Breast epithelium (tissue), 4 donors: ENCODE results near the gene PLIN3. TPM values are rescaled to one million over a fixed set of nuclear protein-coding genes. Genes with fewer than 3 reads are reported as not detected.

Source experiments
- DNase-seq, 2 donors: peaks; one replicate each; pipeline ENCODE4 v3.0.0-alpha.2; 2019; ENCODE audit warnings: low spot score in 2 of 2
- H3K27ac ChIP-seq, 2 donors: fragments of 200-600 bp; sonication (generic) in 1 of 2; one replicate each; pipeline ENCODE4 v1.5.1; 2016 to 2019; ENCODE audit warnings: mild to moderate bottlenecking in 1 of 2
- H3K27me3 ChIP-seq, 2 donors: fragments of 200-600 bp; sonication (generic) in 1 of 2; one replicate each; pipeline versions ENCODE4 v1.5.1 to v1.6.0; 2017 to 2019; ENCODE audit warnings: control low read depth in 1 of 2, mild to moderate bottlenecking in 1 of 2
- H3K36me3 ChIP-seq: fragments of 200-600 bp; one replicate; pipeline ENCODE4 v1.5.1; 2019
- H3K4me1 ChIP-seq, 2 donors: fragments of 200-600 bp; sonication (generic); one replicate each; pipeline ENCODE4 v1.5.1; 2016 to 2019; ENCODE audit warnings: control low read depth in 1 of 2
- H3K4me3 ChIP-seq, 3 donors: fragments of 200-600 bp; sonication (generic); 1 replicate in 2 of 3; 2 replicates in 1 of 3; pipeline ENCODE4 v1.5.1; 2016 to 2019; ENCODE audit warnings: mild to moderate bottlenecking in 3 of 3, moderate library complexity in 2 of 3
- H3K9me3 ChIP-seq, 2 donors: fragments of 200-600 bp; sonication (generic) in 1 of 2; one replicate each; pipeline ENCODE4 v1.5.1; 2016 to 2019; ENCODE audit warnings: control low read depth in 1 of 2
- CTCF ChIP-seq, 3 donors: fragments of 450-650 bp; IDR thresholded peaks; one replicate each; pipeline ENCODE4 v1.5.1; 2016 to 2017; ENCODE audit warnings: antibody characterized with exemption in 3 of 3, mild to moderate bottlenecking in 3 of 3, moderate library complexity in 3 of 3
- POLR2A ChIP-seq: fragments of 450-650 bp; IDR thresholded peaks from one replicate; pipeline ENCODE4 v1.6.1; 2016; ENCODE audit warnings: antibody characterized with exemption, mild to moderate bottlenecking, moderate library complexity
- POLR2AphosphoS5 ChIP-seq, 3 donors: sonication (generic); formaldehyde crosslinking; IDR thresholded peaks; one replicate each; pipeline ENCODE4 v1.6.1; 2017; ENCODE audit warnings: antibody characterized with exemption in 3 of 3
- intact Hi-C: fragments of 100-400 bp; cut with DNase I; formaldehyde crosslinking; loops from one replicate; pipeline ENCODE4 v1.15.1; 2023; ENCODE audit warnings: low total_unique reads
- total RNA-seq, 3 donors: library from RNA; depleted of rRNA; stranded (reverse); fragments of >200 nt; gene quantifications; one replicate each; pipeline ENCODE4 v1.1.0, GENCODE V29; 2016

The PLIN3 gene
- total RNA-seq, 3 donors from 2014 or later, result 50.1 to 77.3 (median 53.8) TPM

- Histone ChIP-seq H3K27ac (peak overlapping the region in 1 of 2 donors; percentile 38), H3K36me3 (no peaks in the 10 kb centered on the region), H3K4me1 (peaks cover 15 to 20% of the 10 kb centered on the region in 2 donors), H3K9me3 (no peaks in the 10 kb centered on the region), H3K27me3 (no peaks in the 10 kb centered on the region), H3K4me3 (peak overlapping the region; percentile 10 to 72 (median 10))
- peak in 1 of 2 donors; percentile 36 for DNase-seq
- TF ChIP-seq CTCF (IDR thresholded peaks at IDR 0.05), result peak; percentile 63 to 77 (median 68)
- TF ChIP-seq POLR2A, result no peak
- peak in 2 of 3 donors; percentile 22 to 28 for TF ChIP-seq POLR2AphosphoS5 (IDR thresholded peaks at IDR 0.05)
- intact Hi-C loops, result no loop called here
Measured at GRCh38 chr19:4911786-4912672, 44.6 kb upstream of the PLIN3 start.

GRCh38 chr19:4911314-4911713 lies 43.8 kb upstream of the PLIN3 start:
- intact Hi-C loops, result no loop called here
- no peaks in the 10 kb centered on the region for H3K27me3 ChIP-seq

GRCh38 chr19:4910594-4911281 lies 43.3 kb upstream of the PLIN3 start:
- no peak for DNase-seq
- Histone ChIP-seq H3K9me3 (no peaks in the 10 kb centered on the region), H3K4me1 (peaks cover 15 to 20% of the 10 kb centered on the region in 2 donors), H3K27me3 (no peaks in the 10 kb centered on the region), H3K4me3 (peak overlapping the region; percentile 58 to 72 (median 71)), H3K27ac (no peak overlapping the region), H3K36me3 (no peaks in the 10 kb centered on the region)
- TF ChIP-seq CTCF (IDR thresholded peaks at IDR 0.05) (no peak), POLR2A (no peak), POLR2AphosphoS5 (IDR thresholded peaks at IDR 0.05) (no peak)
- intact Hi-C loops, result no loop called here

More at GRCh38 chr19:4911314-4911713, 43.8 kb upstream of the PLIN3 start:
- H3K9me3 ChIP-seq, result no peaks in the 10 kb centered on the region
- no peak overlapping the region for H3K27ac ChIP-seq
- H3K4me1 ChIP-seq, result peaks cover 15 to 20% of the 10 kb centered on the region in 2 donors
- H3K36me3 ChIP-seq, result no peaks in the 10 kb centered on the region
- no peak for TF ChIP-seq CTCF (IDR thresholded peaks at IDR 0.05)
- no peak for TF ChIP-seq POLR2A
- no peak for TF ChIP-seq POLR2AphosphoS5 (IDR thresholded peaks at IDR 0.05)
- DNase-seq, result no peak
- H3K4me3 ChIP-seq, result peak overlapping the region; percentile 10 to 72 (median 10)

- Histone ChIP-seq H3K27me3 (no peaks in the 10 kb centered on the region), H3K4me3 (peak overlapping the region; percentile 58 to 72 (median 71)), H3K36me3 (no peaks in the 10 kb centered on the region), H3K9me3 (no peaks in the 10 kb centered on the region), H3K4me1 (peaks cover 15 to 20% of the 10 kb centered on the region in 2 donors), H3K27ac (peak overlapping the region in 1 of 2 donors; percentile 21)
- intact Hi-C loops, result no loop called here
- peak; percentile 90 to 91 for DNase-seq
- TF ChIP-seq POLR2AphosphoS5 (IDR thresholded peaks at IDR 0.05) (peak in 1 of 3 donors; percentile 30), POLR2A (no peak), CTCF (IDR thresholded peaks at IDR 0.05) (no peak)
Measured at GRCh38 chr19:4909897-4910593, 42.6 kb upstream of the PLIN3 start.
